GM18870 (cell line): Measurements from ENCODE around the gene BID.

Source experiments
- ATAC-seq: cut with Tn5 transposase; IDR thresholded peaks from one replicate; pipeline ENCODE4 v1.9.1; 2021; ENCODE audit warnings: moderate library complexity; ENCODE audit not compliant: unreplicated experiment

BID gene

GRCh38 chr22:17803609-17804270 is 29.5 kb upstream of the BID start:
- no peak for ATAC-seq

- ATAC-seq: no peak
Measured at GRCh38 chr22:17802822-17803221, 28.6 kb upstream of the BID start.

DNA sequence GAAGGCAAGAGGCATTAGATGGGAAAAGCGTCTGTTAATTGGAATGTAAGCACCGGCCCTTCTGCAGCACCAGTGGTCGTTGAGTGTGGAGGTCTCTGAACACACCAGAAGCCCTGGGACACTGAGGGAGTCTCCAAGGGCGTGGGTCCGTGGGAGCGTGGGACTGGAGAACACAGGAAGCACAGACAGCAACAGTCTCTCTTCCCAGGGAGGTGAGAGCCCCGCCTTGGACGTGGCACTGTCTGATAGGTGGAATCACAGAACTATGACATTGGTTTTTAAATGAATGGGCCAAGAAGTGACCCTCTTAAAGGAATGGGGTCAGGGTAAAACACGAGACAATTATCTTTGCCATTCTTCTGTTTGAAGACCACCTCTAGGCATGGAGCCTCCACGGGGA is 28.1 kb upstream of the BID start:
- no peak for ATAC-seq

GRCh38 chr22:17797721-17798559 is 23.7 kb upstream of the BID start:
- ATAC-seq: peak; percentile 42

GRCh38 chr22:17796695-17797094 is 22.4 kb upstream of the BID start:
- no peak for ATAC-seq

- ATAC-seq: no peak
Measured at GRCh38 chr22:17795661-17796548, 21.6 kb upstream of the BID start.

DNA sequence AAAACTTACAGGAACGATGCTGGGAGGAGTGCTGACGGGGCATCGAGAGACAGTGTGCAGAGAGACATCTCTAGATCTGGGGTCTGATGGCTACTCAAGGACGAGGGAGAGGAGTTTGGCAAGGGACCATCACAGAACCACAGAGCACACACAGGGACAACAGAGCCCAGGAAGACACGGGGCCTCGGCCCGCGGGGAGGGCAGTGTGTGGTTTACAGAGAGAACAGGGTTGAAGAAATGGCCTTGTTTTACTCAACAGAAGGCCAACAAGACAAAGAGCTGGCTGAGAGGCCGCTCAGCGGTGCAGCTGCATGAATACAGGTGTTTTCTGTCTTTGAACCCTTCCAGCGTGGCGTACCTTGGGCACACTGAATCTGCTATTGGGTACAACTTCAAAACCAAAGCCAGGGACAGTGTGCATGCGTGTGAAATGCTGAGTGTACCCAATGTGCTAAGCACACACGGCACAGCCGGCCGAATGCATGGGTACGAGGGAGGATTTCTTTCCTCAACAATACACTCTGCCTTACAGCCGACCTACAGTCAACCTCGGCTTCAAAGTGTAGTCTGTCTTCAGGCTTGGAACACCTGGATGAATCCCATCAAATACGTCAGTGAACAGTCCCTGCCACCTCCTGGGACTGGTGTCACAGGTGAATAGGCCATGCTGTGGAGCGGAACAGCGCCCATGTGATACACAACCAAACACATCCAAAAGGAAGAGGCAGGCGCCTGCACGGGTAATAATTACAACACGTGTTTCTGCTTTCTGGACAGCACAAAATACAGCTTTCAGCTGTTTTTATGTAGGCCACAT is 20.7 kb upstream of the BID start:
- no peak for ATAC-seq

DNA sequence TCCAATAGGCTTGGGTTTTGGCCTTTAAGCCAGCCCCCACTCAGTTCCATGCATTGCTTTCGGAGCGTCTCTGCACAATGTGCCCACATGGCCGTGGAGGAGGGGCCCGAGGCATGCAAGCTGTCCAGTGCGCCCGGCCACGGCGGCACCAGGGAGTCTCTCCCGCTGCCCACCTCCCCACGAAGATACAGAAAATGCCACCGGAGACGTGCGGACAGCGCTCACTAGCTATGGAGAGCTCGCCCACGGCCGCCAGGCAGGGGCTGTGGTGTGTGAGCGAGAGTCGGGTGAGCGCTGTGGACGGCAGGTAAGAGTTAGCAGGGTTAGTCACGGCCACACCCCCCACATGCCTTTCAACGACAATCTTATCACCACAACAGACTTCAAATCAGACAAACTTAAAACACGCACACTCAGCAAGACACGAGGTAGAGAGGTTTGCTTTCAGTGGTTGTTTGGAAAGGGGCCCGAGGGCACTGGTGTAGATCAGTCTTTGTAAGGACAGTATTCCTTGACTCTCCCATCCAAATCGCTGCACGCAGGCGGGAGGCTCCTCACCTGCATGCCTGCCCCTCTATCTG is 18.7 kb upstream of the BID start:
- ATAC-seq: no peak

DNA sequence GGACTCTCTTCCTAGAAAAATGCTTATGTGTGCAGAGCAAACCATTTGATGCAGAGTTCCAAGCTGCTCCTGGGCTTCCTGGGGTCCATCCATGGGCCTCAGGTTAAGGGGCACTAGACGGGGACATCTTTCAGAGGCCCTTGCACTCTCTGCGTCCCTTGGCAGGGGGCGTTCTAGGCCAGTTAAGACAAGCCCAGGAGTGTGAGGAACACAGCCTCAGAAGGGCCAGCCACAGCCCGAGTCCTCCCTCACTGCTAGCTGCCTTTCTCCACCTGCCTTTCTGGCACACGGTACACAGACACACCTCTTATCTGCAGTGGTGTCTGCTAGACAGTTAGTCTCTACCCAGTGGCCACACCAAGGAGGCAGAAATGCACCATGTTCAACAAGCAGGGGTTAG is 18.0 kb upstream of the BID start:
- no peak for ATAC-seq

DNA sequence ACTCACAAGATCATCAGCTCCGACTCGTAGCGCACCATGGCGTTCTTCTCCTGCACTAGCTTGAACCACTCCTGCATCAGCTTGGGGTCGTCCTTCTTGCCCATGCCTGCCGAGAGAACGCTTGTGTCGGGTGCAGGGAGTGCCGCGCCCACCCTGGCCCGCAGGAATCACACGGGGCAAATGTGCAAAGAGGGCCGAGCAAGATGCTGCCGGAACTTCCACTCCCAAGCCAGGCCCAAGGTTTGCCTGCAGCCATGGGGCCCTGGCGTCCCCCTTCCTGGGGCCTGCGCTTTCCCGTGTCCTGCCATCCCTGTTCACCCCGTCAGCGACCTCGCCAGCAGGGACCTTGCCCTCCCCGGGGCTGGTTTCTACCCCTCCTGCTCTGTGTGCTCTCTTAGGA is 16.9 kb upstream of the BID start:
- ATAC-seq: no peak

DNA sequence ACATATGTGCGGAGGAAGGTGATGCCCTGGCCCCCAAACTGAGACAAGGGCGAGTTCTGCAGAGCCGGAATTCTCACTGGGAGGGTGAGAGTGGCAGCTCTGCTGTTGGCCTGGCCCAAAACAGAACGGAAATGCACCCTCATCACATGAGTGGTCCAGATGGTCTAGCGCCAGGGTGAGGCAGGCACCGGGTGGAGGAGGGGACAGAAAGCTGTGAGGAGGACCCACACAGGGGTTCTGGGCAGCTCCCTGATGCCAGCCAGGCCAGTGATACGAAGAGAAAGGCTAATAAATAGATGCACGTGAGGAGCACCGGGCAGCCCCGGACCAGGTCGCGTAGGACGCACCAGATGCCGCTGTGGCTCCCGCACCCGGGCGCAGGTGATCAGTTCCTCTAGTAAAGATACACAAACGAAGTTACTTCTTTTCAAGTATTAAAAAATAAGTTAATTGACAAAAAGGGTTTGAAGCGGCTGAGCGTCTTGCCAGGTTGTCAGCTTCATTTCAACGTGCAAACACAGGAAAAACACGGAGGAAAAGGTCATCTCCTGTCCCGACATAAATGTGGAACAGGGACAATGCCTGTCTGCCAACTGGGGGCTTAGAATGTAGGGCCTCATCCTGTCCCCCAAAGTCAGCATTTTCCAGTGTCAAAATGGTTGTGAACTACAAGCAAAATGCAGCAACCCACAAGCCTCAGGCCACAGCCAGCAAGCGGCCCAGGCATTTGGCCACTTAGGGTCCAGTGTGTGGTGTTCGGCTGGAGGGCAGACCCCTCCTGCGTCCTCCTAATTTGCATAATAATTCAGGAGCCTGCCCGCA is 15.3 kb upstream of the BID start:
- ATAC-seq: no peak

- no peak for ATAC-seq
Measured at GRCh38 chr22:17788528-17789378, 14.5 kb upstream of the BID start.

DNA sequence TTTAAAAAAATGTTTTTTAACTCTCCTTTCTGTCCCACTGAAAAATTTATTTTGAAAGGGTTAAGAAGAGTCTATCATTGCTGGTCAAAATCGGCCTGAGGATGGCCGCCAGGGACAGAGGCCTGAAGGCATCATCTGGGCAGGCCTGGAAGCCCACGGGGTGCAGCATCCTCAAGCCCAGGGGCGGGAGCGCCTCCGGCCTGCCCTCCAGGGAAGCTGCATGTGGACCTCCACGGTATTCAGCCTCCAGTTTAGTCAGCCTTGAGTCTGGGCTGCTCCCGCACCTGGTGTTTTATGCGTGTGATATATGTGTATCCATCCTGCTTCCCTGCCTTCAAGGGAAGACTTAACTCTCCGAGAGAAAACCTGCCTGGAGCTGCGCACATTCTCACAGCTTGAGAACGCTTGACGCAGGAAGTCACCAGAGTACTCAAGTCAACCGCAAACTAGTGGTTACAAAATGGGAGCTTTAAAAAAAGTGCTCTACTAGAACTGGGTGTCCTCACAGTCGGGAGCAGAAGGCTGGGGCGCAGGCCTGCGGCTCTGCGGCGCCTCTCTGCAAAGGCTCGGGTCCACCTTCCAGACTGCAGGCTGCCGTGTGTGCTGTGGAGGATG is 13.6 kb upstream of the BID start:
- ATAC-seq: no peak

DNA sequence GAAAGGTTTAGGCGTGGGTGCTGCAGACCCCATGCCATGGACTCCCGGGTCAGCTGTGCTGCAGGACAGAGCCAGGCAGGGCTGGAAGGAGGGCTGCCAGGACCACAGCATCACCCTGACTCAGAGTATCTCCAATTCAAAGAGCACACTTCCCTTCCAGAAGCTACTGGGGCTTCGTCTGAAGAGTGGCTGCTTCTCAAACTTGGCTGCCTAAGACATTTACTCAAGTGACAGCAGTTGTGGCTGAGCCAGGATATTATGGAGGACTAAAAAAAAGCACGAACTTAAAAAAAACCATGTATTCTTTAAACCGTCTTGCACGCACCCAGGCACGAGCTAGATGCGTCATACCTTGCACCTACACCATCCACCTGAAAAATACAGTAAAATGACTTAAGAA is 13.0 kb upstream of the BID start:
- no peak for ATAC-seq

DNA sequence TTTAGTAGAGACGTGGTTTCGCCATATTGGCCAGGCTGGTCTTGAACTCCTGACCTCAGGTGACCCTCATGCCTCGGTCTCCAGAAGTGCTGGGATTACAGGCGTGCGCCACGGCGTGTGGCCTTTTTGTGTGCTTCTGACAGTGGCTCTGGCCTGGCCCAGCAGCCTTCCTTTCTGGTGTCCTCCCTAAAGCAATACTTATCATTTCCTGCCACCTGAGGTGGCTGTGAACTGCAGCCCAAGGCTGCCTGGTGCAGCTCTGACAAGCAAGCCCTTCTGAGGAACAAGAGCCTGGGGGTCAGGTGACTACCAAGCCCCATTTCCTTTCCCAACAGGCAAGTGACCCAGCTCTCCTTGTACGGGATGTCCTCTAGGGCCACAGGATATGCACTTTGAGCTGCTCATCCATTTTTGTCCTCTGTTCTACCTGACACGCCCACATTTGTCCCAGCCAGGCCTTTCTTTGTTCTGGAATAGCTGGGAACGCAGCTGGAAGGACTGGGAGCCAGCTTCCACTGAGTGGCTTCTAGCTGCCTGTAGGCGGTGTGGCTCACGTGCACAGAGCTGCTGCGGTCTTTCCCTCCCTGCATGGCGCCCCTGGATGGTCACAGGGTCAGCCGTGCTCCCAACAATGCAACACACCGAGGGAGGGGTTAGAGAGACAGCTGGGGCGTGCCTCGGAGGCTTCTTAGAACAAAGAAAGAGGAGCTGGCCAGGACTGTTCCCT is 12.3 kb upstream of the BID start:
- ATAC-seq: no peak

- no peak for ATAC-seq
Measured at GRCh38 chr22:17785185-17786184, 11.2 kb upstream of the BID start.
